Measurements from ENCODE around the gene NT5C. TPM values are rescaled to one million over a fixed set of nuclear protein-coding genes. Genes with fewer than 3 reads are reported as not detected.
"Not testable (repeated sequence)": the region's sequence is repeated elsewhere in the genome, so short reads cannot be mapped to it uniquely, and the experiment has no call there.

NT5C gene
- total RNA-seq, 1 donor from 2014 or later: 64.4 TPM

GRCh38 chr17:75144816-75145512 is 13.4 kb upstream of the NT5C start:
- no peak for DNase-seq (ENCODE audit: low read depth)

GRCh38 chr17:75142236-75142971 is 10.9 kb upstream of the NT5C start:
- no peak for DNase-seq (ENCODE audit: low read depth)

- peak; percentile 62 for DNase-seq (ENCODE audit: low read depth)
These were observed 7.0 kb upstream of the NT5C start for GRCh38 chr17:75138519-75138918.

DNA sequence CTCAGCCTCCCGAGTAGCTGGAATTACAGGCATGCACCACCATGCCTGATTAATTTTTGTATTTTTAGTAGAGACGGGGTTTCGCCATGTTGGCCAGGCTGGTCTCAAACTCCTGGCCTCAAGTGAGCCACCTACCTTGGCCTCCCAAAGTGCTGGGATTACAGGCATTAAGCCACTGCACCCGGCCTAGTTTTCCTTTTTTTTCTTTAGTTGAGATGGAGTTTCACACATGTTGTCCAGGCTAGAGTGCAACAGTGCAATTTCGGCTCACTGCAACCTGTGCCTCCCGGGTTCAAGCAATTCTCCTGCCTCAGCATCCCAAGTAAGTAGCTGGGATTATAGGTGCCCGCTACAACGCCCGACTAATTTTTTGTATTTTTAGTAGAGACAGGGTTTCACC is 6.2 kb upstream of the NT5C start:
- DNase-seq (ENCODE audit: low read depth): not testable (repeated sequence)

DNA sequence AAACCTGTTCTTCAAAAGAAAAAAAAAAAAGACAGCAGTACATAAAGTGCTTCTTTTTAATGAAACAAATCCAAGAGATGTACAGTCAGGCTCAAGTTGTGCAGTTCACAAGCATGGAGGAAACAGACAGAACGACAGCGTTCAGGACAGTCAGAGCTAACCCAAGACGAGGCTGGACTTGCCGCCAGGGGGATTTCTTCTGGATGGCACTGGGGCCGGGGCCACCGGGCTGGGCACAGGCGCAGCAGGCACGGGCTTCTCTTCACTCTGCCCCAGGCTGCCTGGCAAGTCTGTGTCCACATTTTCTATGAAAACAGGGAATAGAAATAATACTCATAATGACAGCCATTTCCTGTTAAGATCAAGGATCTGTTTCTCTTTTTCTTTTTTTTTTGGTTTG is 4.4 kb upstream of the NT5C start:
- no peak for DNase-seq (ENCODE audit: low read depth)

DNA sequence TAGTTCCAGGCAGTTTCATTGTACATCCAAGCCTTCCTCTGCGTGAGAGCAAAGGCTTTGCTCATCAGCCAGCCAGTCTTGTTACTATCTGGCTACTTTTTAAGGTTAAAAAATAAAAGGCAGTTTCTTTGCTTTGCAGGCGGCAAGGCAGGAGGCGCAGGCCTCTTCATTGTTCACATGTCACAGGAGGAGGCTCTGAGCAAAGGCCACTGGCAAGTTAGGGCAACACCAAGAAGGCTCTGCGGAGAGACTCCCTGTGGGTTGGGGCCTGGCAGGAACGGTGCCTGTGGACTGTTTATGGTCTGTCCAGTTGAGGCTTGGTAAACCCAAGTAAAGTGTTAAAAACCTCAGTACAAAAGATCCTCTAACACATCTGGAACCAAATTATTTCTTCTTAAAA is 3.9 kb upstream of the NT5C start:
- no peak for DNase-seq (ENCODE audit: low read depth)

GRCh38 chr17:75133607-75134347 is 2.2 kb upstream of the NT5C start:
- DNase-seq (ENCODE audit: low read depth): not testable (repeated sequence)

- DNase-seq (ENCODE audit: low read depth): no peak
These were observed 1.5 kb upstream of the NT5C start for GRCh38 chr17:75133001-75133400.

DNA sequence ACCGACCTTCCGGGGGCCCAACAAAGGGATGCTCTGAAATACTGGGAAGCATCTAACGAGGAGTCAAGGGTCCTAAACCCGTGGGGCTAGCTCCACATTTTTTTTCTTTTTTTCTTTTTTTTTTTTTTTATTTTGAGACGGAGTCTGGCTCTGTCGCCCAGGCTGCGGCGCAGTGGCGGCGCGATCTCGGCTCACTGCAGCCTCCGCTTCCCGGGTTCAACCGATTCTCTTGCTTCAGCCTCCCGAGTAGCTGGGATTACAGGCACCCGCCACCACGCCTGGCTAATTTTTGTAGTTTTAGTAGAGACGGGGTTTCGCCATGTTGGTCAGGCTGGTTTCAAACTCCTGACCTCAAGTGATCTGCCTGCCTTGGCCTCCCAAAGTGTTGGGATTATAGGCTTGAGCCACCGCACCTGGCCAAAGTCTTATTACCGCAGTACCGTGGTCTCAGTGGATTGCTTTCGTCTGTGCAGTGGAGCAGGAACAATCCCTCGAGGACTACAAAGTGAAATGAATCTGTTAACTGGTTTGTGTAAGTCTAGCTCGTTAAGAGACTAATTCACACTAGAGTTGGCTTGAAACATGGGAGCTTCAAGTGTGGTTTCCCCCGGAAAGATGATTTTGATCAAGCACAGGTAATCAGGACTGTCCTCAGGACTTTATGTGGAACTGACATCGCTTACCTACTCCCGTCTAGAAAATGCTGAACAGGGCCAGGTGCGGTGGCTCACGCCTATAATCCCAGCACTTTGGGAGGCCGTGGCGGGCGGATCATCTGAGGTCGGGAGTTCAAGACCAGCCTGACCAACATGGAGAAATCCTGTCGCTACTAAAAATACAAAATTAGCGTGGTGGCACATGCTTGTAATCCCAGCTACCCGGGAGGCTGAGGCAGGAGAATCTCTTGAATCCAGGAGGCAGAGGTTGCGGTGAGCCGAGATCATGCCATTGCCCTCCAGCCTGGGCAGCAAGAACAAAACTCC is 767 bp upstream of the NT5C start:
- DNase-seq (ENCODE audit: low read depth): not testable (repeated sequence)

GRCh38 chr17:75130632-75131277 is 787 bp downstream of the NT5C start:
- peak; percentile 63 for DNase-seq (ENCODE audit: low read depth)

DNA sequence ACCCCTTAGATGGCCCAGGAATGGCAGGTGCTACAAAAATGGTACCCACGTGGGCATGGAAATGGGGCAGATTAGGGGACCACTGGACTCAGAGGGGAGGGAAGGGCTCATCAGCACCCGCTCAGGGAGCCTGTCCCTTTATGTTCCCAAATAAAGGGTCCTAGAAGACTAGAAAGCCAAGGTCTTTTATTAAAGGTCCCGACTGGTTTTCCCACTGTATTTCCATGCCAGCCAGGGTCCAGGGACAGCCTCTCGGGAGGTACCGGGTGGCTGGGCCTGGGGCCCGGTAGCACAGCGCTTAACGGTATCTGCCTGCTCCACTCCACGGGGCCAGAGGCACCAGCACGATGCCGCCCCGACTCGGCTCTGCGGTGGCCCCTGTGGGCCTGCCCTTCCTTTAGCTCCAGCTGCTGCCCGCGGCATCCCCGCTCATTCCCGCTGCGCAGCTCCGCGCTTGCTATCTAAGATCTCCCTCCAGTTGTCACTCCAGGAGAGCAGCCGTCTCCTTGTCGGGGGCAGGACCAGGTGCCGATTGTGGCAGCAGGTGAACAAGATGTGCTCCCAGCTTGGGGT is 1.4 kb downstream of the NT5C start:
- no peak for DNase-seq (ENCODE audit: low read depth)

GRCh38 chr17:75129576-75129975 is 2.0 kb downstream of the NT5C start:
- DNase-seq (ENCODE audit: low read depth): no peak

GRCh38 chr17:75128694-75129505 is 2.6 kb downstream of the NT5C start:
- DNase-seq (ENCODE audit: low read depth): no peak

GRCh38 chr17:75127936-75128335 is 3.6 kb downstream of the NT5C start:
- DNase-seq (ENCODE audit: low read depth): not testable (repeated sequence)

DNA sequence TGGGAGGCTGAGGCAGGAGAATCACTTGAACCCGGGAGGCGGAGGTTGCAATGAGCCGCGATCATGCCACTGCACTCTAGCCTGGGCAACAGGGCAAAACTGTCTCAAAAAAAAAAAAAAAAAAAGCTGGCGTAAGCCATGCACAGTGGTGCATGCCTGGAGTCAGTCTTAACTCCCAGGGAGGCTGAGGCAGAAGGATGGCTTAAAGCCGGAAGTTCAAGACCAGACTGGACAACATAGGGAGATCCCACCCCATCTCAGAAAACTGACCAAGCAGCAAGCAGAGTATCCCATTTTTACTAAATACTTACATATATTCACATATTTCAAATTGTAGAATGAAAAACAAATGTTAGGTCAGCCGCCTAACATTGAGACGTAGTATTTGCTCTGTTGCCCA is 4.6 kb downstream of the NT5C start:
- DNase-seq (ENCODE audit: low read depth): no peak

DNA sequence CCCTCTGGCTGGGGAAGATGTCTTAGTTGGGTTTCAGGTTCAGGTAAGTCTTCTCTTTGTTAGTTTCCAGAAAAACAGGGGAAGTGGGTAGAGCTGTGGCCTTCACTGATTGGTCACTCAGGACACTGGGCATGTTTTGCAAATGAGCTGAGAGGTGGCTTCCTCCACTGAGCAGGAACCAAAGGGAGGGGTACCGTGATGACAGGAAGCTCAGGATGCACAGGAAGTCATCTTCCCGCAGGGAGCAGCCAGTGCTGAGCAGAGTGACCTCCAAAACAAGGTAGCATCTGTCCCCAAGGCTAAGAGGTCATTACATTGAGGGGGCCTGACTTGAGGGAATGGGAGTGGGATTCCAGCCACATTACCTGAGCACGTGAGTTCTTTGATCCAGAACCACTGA is 5.6 kb downstream of the NT5C start:
- no peak for DNase-seq (ENCODE audit: low read depth)

DNA sequence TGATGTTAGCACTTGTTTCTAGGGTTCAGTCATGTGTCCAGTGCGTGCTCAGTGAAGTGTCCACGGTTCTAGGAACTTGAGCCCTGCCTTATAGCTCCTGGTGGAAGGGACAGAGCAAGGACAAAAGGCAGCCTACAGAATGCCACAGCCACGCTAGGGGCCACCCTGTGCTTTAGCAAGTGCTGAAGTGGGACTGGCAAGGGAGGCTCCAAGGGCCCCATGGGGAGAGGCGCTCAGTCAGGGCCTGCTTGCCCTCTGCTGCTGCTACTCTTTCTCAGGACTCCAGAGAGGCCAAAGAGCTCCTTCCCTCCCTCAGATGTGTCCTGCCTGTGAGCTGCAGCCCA is 6.8 kb downstream of the NT5C start:
- no peak for DNase-seq (ENCODE audit: low read depth)

DNA sequence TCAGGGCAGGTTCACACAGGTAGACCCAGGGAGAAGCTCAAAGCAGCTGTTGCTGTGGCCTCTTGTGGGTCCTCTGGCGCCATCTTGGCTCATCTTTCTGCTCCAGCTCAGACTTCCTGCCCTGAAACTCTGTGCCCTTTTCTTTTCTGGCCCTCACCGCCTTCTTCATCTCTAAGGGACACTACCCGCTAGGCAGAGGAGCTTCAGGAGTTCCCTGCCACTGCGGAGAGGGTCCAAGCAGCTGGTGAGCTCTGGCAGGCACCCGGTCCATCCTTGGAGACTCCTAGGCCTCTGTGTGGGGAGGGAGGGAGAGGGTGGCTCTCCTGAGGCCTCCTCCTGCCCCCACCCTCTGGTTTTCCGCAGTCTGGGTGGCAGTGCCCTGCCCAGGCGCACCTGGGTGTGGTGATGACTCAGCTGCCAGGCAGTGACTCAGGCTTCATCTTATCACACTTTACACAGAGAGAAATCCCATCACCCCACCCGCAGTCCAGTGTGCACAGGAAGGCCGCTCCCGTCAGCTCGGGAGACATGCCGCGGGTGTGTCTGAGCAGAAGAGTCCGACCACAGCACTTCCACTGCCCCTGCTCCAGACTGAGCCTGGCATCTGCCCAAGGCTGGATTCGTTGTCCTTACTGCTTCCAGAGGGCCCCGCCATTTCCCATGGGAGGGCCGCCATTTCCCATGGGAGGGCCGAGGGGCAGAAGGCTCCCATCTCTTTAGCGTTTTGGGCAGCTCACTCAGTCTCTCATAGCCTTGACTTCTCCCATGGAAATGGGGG is 7.3 kb downstream of the NT5C start:
- peak; percentile 87 for DNase-seq (ENCODE audit: low read depth)

GRCh38 chr17:75118307-75118706 is 13.2 kb downstream of the NT5C start:
- DNase-seq (ENCODE audit: low read depth): no peak
